Activated CD4-positive, CD25-positive, alpha-beta regulatory T cell treated with anti-CD3 and anti-CD28 coated beads, Interleukin-2, amount 50 U/mL, for 16 hours (primary cell): ENCODE measurements around the gene USF2.

Experiments used
- DNase-seq: peaks from one replicate; pipeline ENCODE4 v3.0.0-alpha.2; 2020; ENCODE audit warnings: low read depth, low spot score

USF2 gene

DNA sequence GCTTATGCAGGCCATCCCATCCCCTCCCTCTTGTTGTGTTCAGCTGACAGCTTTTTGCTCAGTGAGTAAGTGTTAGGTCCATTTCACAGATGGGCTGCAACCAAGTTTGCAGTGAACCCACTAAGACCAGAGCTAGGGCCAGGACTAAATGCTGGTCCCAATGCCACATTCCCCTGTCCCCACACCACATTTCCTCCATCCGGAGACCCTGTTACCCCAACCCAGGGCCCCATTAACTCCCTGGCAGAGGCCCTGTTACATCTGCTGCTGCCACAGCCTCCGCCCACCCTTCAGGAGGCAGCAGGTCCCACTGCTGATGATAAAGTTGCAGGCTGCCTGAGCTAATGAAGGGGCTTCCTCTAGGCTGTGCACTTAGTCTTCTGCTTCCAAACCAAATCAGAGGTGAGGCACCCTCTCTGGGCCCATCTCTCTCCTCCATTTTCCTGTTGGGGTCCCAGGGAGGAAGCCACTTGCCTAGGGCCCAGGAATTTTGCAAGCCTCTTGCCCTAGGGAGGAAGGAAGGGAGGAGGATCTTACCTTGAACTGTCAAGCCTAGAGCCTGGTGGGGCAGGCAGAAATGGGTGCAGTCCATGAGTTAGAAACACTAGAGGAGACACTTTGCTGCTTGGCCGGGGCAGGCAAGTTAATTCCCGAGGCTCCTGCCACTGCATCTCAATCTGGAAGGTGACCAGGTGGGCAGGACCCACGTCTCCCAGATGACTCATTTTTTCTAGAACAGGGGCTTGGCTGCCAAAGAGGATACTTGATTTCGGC lies 3.4 kb upstream of the USF2 start:
- no peak for DNase-seq

GRCh38 chr19:35265900-35266519 lies 2.8 kb upstream of the USF2 start:
- DNase-seq = no peak

GRCh38 chr19:35266520-35267352 lies 2.0 kb upstream of the USF2 start:
- DNase-seq = no peak

GRCh38 chr19:35267353-35267817 lies 1.4 kb upstream of the USF2 start:
- DNase-seq = no peak

DNA sequence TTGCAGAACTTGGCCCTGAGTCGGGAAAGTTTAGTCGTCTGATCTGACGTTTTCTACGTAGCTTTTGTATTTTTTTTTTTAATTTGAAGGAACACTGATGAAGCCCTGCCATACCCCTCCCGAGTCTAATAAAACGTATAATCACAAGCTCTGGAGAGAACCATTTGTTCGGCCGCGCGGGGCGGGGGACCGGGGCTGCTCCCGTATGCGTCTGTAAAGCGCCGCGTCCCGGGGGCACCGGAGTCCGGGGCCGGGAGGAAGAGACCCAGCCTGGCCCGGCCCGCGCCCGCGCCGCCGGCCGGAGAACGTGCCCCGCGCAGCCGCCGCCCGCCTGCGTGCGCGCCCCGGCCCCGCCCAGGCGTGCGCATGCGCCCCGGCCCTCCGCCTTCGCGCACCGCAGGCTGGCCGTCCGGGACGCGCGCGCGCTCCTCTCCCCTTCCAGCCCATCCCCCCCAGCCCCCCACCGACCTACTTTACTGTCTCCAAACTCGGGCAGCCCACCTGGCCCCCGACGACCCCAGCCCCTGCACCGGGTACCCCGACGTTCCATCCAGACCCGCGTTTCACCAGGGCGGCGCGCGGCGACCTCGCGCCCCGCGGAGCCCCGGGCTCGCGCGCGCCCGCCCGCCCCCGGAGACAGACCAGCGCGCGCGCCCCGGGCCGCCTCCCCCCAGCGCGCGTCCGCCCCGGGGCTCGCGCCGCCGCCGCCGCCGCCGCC lies 785 bp upstream of the USF2 start:
- peak; percentile 33 for DNase-seq

GRCh38 chr19:35269438-35270117 lies 816 bp downstream of the USF2 start:
- peak; percentile 60 for DNase-seq

GRCh38 chr19:35270381-35270811 lies 1.6 kb downstream of the USF2 start:
- DNase-seq = no peak

GRCh38 chr19:35271546-35271945 lies 2.8 kb downstream of the USF2 start:
- DNase-seq = no peak

DNA sequence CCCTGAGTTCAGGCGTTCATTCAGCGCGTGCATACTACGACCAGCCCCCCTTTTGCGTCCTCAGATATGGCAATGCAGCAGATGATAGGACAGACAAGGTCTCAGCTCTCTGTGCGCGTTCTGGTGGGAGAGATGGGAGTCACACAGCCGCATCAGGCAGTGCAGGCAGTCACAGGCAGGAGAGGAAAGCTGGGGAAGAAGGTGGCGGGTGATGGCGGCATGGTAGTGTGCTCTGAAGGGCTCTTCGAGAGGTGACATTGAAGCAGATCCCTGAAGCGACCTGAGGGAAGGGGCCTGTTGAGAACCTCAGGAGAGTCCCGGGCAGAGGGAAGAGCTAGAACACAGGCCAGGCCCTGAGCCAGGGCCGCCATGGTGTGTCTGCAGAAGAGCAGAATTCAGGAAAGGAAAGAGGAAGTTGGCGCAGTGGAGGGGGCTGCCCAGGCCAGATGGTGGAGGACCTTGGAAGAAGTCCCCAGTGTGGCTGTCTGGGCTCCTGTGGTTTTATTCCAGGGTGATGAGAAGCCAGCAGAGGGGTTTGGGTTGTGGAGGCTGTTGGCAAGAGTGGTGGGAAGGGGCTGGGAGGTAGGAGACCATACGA lies 3.5 kb downstream of the USF2 start:
- no peak for DNase-seq

- no peak for DNase-seq
Observed at GRCh38 chr19:35272954-35273649, 4.3 kb downstream of the USF2 start.

DNA sequence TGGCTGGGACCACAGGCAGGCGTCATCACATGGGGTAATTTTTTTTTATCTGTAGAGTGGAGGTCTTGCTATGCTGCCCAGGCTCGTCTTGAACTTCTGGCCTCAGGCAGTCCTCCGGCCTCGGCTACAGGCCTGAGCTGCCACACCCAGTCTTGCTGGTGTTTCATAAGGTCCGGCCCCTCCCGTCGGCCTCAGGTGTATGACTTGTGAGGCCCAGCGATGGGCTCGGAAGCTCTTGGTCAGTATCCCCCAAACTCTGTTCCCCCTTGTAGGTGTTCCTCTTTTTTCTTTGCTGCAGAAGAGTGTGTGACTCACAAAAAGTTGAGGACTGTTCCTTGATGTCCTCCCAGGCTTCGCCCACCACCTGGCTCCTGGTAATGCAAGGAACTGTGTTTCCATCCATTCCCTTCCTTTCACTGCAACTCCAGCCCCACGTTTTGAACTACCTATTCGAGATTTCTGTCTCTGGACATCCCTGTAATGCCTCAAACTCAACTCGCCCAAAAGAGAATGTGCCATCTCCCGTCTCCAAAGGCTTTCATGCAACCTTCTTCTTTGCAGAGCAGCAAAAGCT lies 5.0 kb downstream of the USF2 start:
- no peak for DNase-seq

- no peak for DNase-seq
Observed at GRCh38 chr19:35274323-35274722, 5.6 kb downstream of the USF2 start.

GRCh38 chr19:35276706-35277281 lies 8.0 kb downstream of the USF2 start:
- no peak for DNase-seq

GRCh38 chr19:35278578-35279284 lies 10.0 kb downstream of the USF2 start:
- no peak for DNase-seq

DNA sequence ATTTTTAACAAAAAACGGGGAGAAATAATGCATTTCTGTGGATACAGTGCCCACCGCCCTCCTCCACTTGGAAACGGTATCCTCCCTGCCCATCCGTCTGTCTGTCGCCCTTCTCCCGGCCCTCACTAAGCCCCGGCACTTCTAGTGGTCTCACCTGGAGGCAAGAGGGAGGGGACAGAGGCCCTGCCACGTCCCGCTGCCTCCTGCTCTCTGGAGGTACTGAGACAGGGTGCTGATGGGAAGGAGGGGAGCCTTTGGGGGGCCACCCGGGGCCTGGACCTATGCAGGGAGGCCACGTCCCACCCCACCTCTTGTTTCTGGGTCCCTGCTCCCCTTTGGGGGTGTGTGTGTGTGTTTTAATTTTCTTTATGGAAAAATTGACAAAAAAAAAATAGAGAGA lies 10.6 kb downstream of the USF2 start:
- DNase-seq = no peak

- DNase-seq = no peak
Observed at GRCh38 chr19:35279985-35280821, 11.4 kb downstream of the USF2 start.

- no peak for DNase-seq
Observed at GRCh38 chr19:35281303-35281702, 12.5 kb downstream of the USF2 start.
